Activated CD4-positive, alpha-beta T cell treated with anti-CD3 and anti-CD28 coated beads, Interleukin-2, amount 50 U/mL, for 1 hour (primary cell): ENCODE measurements around the gene DTX3L.

Experiments used
- DNase-seq: peaks from one replicate; pipeline ENCODE4 v3.0.0-alpha.2; 2020

Gene DTX3L

DNA sequence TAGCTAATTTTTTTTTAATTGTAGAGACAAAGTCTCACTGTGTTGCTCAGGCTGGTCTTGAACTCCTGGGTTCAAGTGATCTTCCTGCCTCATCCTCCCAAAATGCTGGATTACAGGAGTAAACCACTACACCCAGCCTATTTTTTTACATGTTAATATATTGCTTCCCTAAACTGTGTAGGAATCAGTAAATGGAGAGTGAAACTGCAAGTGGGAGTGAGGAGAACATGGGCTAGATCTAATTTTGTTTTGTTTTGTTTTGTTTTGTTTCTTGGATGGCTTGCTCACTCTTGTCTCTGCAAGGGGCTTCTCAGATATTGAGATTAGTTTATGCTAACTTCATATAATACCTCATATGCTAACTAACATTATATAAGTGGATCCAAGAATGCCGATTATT, 44.8 kb downstream of the DTX3L start:
- no peak for DNase-seq

DNA sequence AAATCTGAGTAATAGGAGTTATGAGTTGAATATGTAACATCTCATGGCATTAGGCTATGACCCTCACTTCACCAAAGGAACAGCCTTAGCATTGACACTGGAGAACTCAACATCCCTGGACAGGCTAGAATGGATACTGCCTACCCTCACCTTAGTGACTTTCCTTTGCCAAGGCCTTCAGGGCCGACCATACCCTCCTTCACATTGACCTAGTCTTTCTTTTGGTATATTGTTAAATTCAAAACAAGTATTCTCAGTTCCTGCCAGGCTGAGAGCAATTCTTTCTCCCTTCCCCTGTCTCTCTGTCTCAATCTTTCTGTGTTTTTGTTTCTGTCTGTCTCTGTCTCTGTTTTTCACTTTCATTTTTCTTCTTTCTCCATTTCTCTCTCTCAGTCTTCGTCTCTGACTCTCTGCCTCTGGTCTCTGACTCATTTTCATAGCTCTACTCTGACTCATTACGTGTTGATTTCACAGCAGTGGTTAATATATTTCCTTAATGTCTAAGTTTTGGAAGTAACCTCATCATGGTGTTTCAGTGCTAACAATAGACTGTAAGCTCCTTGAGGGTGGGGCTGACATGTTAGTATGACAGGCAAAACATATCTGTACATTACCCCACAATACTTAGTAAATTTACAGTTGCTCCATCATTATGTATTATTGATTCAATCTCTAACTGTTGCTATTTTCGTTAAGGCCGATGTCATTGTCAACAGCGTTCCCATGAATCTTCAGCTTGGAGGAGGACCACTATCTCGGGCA, 45.8 kb downstream of the DTX3L start:
- no peak for DNase-seq

DNA sequence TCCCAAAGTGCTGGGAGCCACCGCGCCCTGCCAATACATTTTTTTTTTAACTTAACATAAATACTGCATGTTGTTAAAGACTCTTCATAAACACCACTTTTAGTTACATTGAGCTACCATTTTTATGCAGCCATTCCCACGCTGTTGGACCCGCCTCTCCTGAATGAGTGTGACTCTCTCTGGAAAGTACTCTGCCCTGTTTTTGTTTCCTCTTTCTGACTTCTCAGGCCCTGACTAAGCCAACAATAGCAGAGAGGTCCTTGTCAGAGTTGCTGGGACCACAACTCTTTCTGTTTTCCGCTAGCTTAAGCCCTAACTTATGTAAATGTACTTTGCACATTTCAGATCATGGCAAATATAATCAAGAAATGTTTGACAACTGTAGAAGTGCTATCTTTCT, 48.6 kb downstream of the DTX3L start:
- DNase-seq: no peak

DNA sequence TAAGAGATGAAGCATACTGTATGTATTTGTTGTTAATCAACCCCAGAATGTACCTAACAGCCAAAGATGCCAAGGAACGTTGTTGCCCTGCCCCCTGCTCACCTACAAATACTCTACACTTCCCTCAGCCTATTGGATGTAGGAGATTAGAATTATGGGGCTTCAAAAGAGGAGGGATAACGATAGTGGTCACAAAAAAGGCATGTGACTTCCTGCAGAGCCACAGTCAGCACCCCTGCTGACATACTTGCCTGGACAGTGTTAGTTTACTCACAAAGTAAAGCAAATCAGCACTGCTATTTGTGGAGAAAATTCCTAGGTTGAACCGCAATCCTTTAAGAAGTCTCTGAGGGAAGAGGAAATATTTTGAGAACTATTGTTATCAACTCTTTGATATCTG, 51.2 kb downstream of the DTX3L start:
- DNase-seq: no peak

DNA sequence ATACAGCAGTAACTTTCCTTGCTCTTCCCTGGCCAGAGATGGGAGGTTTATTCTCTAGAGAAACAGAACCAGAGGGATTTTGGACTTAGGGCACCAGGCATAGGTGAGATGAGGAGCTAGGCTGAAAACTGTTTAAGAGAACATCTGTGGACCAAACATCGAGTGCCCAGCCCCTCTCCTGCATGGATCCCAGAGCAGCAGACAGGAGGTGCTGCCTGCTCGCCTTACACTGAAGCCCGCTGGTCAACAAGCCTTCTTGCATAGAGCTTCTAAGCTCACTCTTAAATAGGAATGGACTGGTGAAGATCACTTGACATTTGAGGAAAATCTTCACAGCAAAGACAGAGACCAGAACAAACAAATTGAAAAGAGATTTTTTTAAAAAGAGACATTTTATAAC, 54.5 kb downstream of the DTX3L start:
- DNase-seq: no peak

DNA sequence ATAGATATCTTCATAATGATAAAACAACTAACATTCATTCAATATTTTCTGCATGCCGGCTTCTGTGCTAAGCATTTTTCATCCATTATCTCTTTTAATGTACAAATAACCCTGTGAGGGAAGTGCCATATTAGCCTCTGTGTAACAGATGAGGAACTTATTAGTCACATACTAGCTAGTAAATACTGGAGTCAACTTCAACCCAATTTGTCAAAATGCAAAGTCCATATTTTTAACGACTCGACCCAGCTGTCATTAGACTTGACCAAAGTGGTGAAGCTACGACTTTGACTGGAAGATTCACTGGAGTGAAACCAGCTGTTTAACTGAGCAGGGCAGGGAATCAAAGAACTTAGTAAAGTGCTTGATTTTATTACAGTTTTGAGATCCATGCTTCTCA, 54.9 kb downstream of the DTX3L start:
- no peak for DNase-seq

DNA sequence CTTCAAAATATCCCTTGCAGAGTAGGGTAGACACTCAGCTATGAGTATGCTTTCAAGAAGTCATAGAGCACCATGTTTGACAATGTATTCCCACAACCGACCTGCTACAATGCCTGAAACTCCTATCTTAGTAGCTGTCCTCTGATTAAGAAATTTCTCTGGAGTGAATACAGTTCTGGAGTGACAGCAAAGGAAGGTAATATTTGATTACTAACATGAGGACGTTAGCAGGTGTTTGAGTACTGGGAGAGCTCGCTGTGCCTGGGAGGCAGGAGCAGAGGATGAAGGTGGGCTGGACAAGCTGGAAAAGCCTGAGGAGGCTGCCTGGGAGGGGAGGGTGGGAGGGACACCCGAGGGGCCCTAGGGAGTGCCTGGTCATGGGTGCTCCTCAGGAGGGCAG, 56.3 kb downstream of the DTX3L start:
- DNase-seq: no peak

DNA sequence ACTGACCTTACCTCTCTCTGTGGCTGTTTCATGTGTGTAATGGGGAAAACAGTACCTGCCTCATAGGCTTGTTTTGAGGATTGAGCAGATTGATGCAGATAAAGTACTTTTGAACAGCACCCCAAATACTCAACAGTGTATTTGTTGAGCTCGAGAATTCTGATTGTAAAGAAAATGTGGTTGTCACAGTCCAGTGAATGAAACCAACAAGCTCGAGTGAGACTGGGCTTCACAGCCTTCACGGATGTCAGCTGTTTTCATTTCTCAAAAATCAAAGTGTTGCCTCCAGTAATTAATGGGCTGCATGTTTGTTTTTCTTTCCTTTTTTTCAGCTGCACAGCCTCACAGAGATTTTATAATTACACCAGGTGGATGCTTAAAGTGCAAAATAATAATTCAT, 57.0 kb downstream of the DTX3L start:
- DNase-seq: no peak

DNA sequence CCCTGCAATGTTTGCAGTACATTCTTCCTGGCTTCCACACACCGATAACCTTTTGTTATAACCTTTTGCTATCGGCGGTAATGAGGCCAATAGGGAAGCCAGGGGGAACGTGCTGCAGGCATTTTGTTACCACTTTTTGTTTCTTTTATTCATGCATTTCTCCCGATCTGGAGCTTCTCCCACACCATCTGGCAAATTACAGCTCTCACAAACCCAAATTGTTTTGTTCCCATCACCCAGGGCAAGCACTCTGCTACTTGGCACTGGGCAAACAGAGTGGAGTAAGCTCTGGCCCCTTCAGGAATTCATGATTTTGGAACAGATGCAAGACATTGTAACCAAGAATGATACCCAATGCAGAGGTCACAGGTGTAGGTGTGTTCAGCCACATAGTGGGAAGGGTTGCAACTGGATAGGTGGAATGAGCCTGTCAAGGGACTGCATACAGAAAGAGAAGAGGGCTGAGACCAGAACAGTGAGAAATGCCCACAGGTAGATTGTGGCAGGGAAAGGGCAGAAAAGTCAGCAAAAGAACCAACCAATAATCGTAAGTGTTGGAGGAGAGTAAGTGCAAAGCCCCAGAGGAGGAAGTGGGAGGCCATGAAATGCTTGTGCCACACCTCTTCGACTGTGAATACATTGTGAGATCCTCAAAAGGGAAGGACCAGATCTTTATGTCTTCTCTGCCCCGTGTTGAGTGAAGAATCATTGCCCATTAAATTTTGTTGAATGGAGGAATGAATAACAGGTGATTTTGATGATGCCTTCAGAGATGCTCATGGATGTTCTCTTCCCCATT, 59.1 kb downstream of the DTX3L start:
- no peak for DNase-seq
